B cell (primary cell): ENCODE measurements around the gene CDH2. TPM values are rescaled to one million over a fixed set of nuclear protein-coding genes. Genes with fewer than 3 reads are reported as not detected.

Experiments
- ATAC-seq: fragments of 200-7000 bp; cut with Tn5 transposase; one replicate; pipeline ENCODE4 v1.10.0; 2021; ENCODE audit warnings: low read depth, mild to moderate bottlenecking, moderate number of reproducible peaks, moderate library complexity
- CTCF ChIA-PET: fragments of 350-600 bp; sonication (Branson Sonifier 250); formaldehyde crosslinking; loops from one replicate; lab custom pipeline; 2021; ENCODE audit warnings: antibody characterized with exemption, inconsistent platforms; lab: Charles Lee
- POLR2A ChIA-PET: fragments of 350-600 bp; sonication (Branson Sonifier 250); formaldehyde crosslinking; loops from one replicate; lab custom pipeline; 2021; ENCODE audit warnings: antibody characterized with exemption; lab: Charles Lee
- DNase-seq: peaks from one replicate; pipeline ENCODE4 v3.0.0; 2013
- H2AFZ ChIP-seq: 2 replicates; pipeline ENCODE4 v1.6.1; 2012; ENCODE audit warnings: mild to moderate bottlenecking, low read depth, low read length; ENCODE audit not compliant: insufficient read depth, poor library complexity, severe bottlenecking
- H3K27ac ChIP-seq, 2 donors: 1 replicate in 1 of 2; 2 replicates in 1 of 2; pipeline ENCODE4 v1.5.1; 2012 to 2013; ENCODE audit warnings: low read length in 2 of 2, mild to moderate bottlenecking in 2 of 2, moderate library complexity in 1 of 2
- H3K27me3 ChIP-seq, 4 experiments: fragments of 200-600 bp in 1 of 4; sonication (generic) in 1 of 4; replicated peaks in 1 of 4; 1 replicate in 2 of 4; 2 replicates in 2 of 4; pipeline versions ENCODE4 v1.6.1 to v1.7.0; 2013 to 2016; ENCODE audit warnings: low read length in 3 of 4, mild to moderate bottlenecking in 2 of 4, mixed read lengths in 1 of 4, moderate library complexity in 1 of 4; ENCODE audit not compliant: insufficient read depth in 4 of 4, control insufficient read depth in 3 of 4; ENCODE audit errors: control extremely low read depth in 1 of 4
- H3K36me3 ChIP-seq, 2 experiments: replicated peaks in 1 of 2; 1 replicate in 1 of 2; 2 replicates in 1 of 2; pipeline versions ENCODE4 v1.6.1 to v1.7.1; 2013; ENCODE audit warnings: low read length in 1 of 2; ENCODE audit not compliant: insufficient read depth in 2 of 2, control insufficient read depth in 1 of 2; ENCODE audit errors: control extremely low read depth in 1 of 2, extremely low read depth in 1 of 2
- H3K4me1 ChIP-seq, 2 donors: fragments of 200-600 bp in 1 of 2; sonication (generic) in 1 of 2; 1 replicate in 1 of 2; 2 replicates in 1 of 2; pipeline versions ENCODE4 v1.5.1 to v1.6.1; 2013 to 2017; ENCODE audit warnings: low read length in 2 of 2; ENCODE audit not compliant: control insufficient read depth in 2 of 2, insufficient read depth in 2 of 2
- H3K4me2 ChIP-seq: replicated peaks from 2 replicates; pipeline ENCODE3; 2012; ENCODE audit warnings: mild to moderate bottlenecking, low read depth, low read length; ENCODE audit not compliant: poor library complexity, severe bottlenecking
- H3K4me3 ChIP-seq, 5 experiments: fragments of 200-600 bp in 1 of 5; sonication (generic) in 1 of 5; 1 replicate in 3 of 5; 2 replicates in 2 of 5; pipeline versions ENCODE4 v1.5.1 to v1.7.0; 2011 to 2016; ENCODE audit warnings: low read length in 4 of 5, mild to moderate bottlenecking in 4 of 5, low read depth in 2 of 5, control low read depth in 1 of 5, moderate library complexity in 1 of 5; ENCODE audit not compliant: insufficient read depth in 1 of 5; ENCODE audit errors: control extremely low read depth in 1 of 5, extremely low read depth in 1 of 5
- H3K79me2 ChIP-seq: fragments of 200-600 bp; sonication (generic); one replicate; pipeline ENCODE4 v1.6.0; 2016; ENCODE audit warnings: low read length; ENCODE audit not compliant: control insufficient read depth, insufficient read depth
- H3K9ac ChIP-seq: fragments of 200-600 bp; sonication (generic); 2 replicates; pipeline ENCODE4 v1.6.1; 2017; ENCODE audit warnings: mild to moderate bottlenecking, low read length, moderate library complexity
- H3K9me3 ChIP-seq, 3 donors: one replicate each; pipeline versions ENCODE4 v1.6.1 to v1.7.1; 2013; ENCODE audit warnings: low read length in 2 of 3; ENCODE audit not compliant: control insufficient read depth in 2 of 3, insufficient read depth in 1 of 3; ENCODE audit errors: control extremely low read depth in 1 of 3
- H4K20me1 ChIP-seq: 2 replicates; pipeline ENCODE4 v1.6.0; 2012; ENCODE audit warnings: mild to moderate bottlenecking, low read length; ENCODE audit not compliant: insufficient read depth, control insufficient read depth, poor library complexity, severe bottlenecking
- H3K27ac Mint-ChIP-seq: one replicate; pipeline ENCODE4 v1.8.0; 2021; ENCODE audit warnings: mixed read lengths
- H3K27me3 Mint-ChIP-seq: one replicate; pipeline ENCODE4 v1.8.0; 2021; ENCODE audit warnings: mixed read lengths
- H3K4me1 Mint-ChIP-seq: one replicate; pipeline ENCODE4 v1.8.0; 2021; ENCODE audit warnings: mixed read lengths
- H3K4me3 Mint-ChIP-seq: one replicate; pipeline ENCODE4 v1.8.0; 2021; ENCODE audit warnings: mixed read lengths
- H3K9me3 Mint-ChIP-seq: one replicate; pipeline ENCODE4 v1.8.0; 2022; ENCODE audit warnings: mixed read lengths; ENCODE audit not compliant: insufficient read depth
- CTCF ChIP-seq: fragments of 200-600 bp; IDR thresholded peaks from one replicate; pipeline ENCODE4 v1.8.0; 2022; ENCODE audit warnings: antibody characterized with exemption, mild to moderate bottlenecking
- EZH2 ChIP-seq: IDR thresholded peaks from 2 replicates; pipeline ENCODE4 v1.6.1; 2012; ENCODE audit warnings: borderline replicate concordance, low read depth, mild to moderate bottlenecking, moderate library complexity, low read length; ENCODE audit not compliant: insufficient read depth, poor library complexity, severe bottlenecking
- WGBS: methylation state at CpG from one replicate; pipeline ENCODE4 v1.1.5; 2013; ENCODE audit warnings: missing lambda C conversion rate; ENCODE audit not compliant: insufficient coverage; 5-methylcytosine and 5-hydroxymethylcytosine counted together
- intact Hi-C: fragments of 100-400 bp; cut with micrococcal nuclease; formaldehyde crosslinking; loops from one replicate; pipeline ENCODE4 v1.10.0; 2022
- polyA plus RNA-seq: library from polyadenylated mRNA; depleted of rRNA; stranded (reverse); fragments of >200 nt; gene quantifications from 2 replicates; pipeline ENCODE4 v1.2.3, GENCODE V29; 2012
- total RNA-seq, 2 donors: library from RNA; stranded (reverse); fragments of 120-200 nt in 1 of 2; gene quantifications; 1 replicate in 1 of 2; 2 replicates in 1 of 2; pipeline versions ENCODE4 v1.2.3 to v1.2.4, GENCODE V29; 2013 to 2022

The CDH2 gene
- total and polyA plus RNA-seq, 2 donors (not counting 1 experiment from before 2014, with no cell fraction given): not detected

- Mint-ChIP-seq H3K27me3 (no peaks in the 10 kb centered on the region), H3K4me1 (no peaks in the 10 kb centered on the region), H3K4me3 (no peak overlapping the region), H3K27ac (no peak overlapping the region), H3K9me3 (peaks cover 11% of the 10 kb centered on the region)
- ATAC-seq: no peak
- no peak overlapping the region for H3K4me3 ChIP-seq
- ChIA-PET POLR2A (no interaction called here), CTCF (no interaction called here)
- H3K4me2 ChIP-seq: no peak overlapping the region
- H3K27me3 ChIP-seq: no peaks in the 10 kb centered on the region
- H3K27ac ChIP-seq: no peak overlapping the region
- no peaks in the 10 kb centered on the region for H3K9me3 ChIP-seq
- no peaks in the 10 kb centered on the region for H3K4me1 ChIP-seq
- no peak overlapping the region for H3K9ac ChIP-seq
- WGBS: 80% methylated on average over 1 of the region's 1 CpG
- no peak for TF ChIP-seq CTCF
- no peak for TF ChIP-seq EZH2
- no peak for DNase-seq
- no peaks in the 10 kb centered on the region for H3K36me3 ChIP-seq
- H3K79me2 ChIP-seq: no peaks in the 10 kb centered on the region
- intact Hi-C loops: no loop called here
- no peak overlapping the region for H2AFZ ChIP-seq
- no peaks in the 10 kb centered on the region for H4K20me1 ChIP-seq
These were observed 146.5 kb downstream of the CDH2 start for GRCh38 chr18:28030458-28030857.

- ATAC-seq (no peak), DNase-seq (no peak)
- TF ChIP-seq EZH2 (no peak), CTCF (no peak)
- Histone ChIP-seq H3K9me3 (no peaks in the 10 kb centered on the region), H3K4me2 (no peak overlapping the region), H3K9ac (no peak overlapping the region), H3K4me3 (no peak overlapping the region), H2AFZ (no peak overlapping the region), H3K79me2 (no peaks in the 10 kb centered on the region), H3K36me3 (no peaks in the 10 kb centered on the region), H4K20me1 (no peaks in the 10 kb centered on the region), H3K27ac (no peak overlapping the region), H3K4me1 (no peaks in the 10 kb centered on the region), H3K27me3 (no peaks in the 10 kb centered on the region)
- POLR2A ChIA-PET: no interaction called here
- Mint-ChIP-seq H3K4me3 (no peak overlapping the region), H3K4me1 (no peaks in the 10 kb centered on the region), H3K27ac (no peak overlapping the region), H3K27me3 (no peaks in the 10 kb centered on the region), H3K9me3 (peaks cover 4% of the 10 kb centered on the region)
- intact Hi-C loops: no loop called here
- CTCF ChIA-PET: no interaction called here
- WGBS: no CpG with 5 or more reads among the region's 2 CpGs
These were observed 149.2 kb downstream of the CDH2 start for GRCh38 chr18:28027755-28028154.
